SH-SY5Y (cell line): ENCODE results near the gene ODF4.

Experiments
- GATA2 ChIP-seq: IDR thresholded peaks from 2 replicates; pipeline ENCODE4 v1.6.1; 2011; ENCODE audit warnings: mild to moderate bottlenecking, low read depth, low read length
- GATA3 ChIP-seq: IDR thresholded peaks from 2 replicates; pipeline ENCODE4 v1.6.1; 2011; ENCODE audit warnings: low read depth, mild to moderate bottlenecking, low read length, moderate library complexity

DNA sequence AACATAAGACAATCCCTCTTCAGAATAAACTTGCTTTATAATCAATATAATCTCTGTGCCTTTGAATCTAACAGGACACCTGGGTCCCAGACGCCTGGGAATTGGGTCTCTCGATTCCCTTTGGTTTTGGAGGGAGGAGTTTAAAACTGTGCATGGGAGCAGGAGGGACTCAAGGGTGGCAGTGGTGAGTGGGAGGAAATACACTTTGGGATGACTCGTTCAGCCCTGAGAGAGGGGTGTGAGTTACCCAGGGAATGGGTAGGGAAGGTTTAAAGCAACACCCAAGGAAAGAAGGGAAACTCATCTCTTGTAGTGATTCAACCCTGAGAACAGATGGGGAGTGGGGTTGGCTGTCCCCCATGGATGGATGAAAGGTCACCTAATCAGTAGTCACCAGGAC lies 49.6 kb upstream of the ODF4 start:
- no peak for TF ChIP-seq GATA2
- TF ChIP-seq GATA3: no peak
